ENCODE measurements around the gene IFT52.

DNA sequence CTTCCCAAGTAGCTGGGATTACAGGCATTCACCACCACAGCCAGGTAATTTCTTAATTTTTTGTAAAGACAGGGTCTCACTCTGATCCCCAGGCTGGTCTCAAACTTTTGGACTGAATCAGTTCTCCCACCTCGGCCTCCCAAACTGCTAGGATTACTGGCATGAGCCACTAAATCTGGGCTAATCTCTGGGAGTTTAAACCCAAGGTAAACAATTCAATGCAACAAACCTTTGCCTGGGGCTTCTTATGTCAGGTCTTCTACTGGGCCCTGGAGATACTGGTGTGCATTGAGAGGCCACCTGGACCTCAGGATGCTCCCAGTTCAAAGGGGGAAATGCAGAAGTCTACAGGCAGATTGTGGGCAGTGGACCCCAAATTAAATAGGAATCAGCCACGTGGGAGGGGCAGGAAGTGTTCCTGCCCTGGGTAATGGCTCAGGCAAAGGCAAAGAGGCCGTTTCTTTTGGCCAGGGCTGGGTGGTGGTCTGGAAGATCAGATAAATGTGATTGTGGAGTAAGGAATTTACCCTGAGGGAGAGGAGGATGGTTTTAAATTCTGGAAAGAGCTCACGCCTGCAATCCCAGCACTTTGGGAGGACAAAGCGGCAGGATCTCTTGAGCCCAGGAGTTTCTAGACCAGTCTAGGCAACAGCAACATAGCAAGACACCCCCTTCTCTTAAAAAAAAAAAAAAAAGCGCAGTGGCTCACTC is 74.9 kb downstream of the IFT52 start:
- TF ChIP-seq, protein P1, sequence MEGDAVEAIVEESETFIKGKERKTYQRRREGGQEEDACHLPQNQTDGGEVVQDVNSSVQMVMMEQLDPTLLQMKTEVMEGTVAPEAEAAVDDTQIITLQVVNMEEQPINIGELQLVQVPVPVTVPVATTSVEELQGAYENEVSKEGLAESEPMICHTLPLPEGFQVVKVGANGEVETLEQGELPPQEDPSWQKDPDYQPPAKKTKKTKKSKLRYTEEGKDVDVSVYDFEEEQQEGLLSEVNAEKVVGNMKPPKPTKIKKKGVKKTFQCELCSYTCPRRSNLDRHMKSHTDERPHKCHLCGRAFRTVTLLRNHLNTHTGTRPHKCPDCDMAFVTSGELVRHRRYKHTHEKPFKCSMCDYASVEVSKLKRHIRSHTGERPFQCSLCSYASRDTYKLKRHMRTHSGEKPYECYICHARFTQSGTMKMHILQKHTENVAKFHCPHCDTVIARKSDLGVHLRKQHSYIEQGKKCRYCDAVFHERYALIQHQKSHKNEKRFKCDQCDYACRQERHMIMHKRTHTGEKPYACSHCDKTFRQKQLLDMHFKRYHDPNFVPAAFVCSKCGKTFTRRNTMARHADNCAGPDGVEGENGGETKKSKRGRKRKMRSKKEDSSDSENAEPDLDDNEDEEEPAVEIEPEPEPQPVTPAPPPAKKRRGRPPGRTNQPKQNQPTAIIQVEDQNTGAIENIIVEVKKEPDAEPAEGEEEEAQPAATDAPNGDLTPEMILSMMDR (IDR thresholded peaks at IDR 0.05) = no peak
- TF ChIP-seq POLR2A (IDR thresholded peaks at IDR 0.05) (no peak), EP300 (IDR thresholded peaks at IDR 0.05) (no peak)

Measured in tibial nerve (tissue), 4 donors.